Superior temporal gyrus (tissue), 1 donor: ENCODE results near the gene TPM2.

Source experiments
- DNase-seq: peaks from one replicate; pipeline ENCODE4 v3.0.0-alpha.2; 2016; ENCODE audit errors: extremely low spot score

TPM2 gene

GRCh38 chr9:35689542-35690293 is at the start of gene TPM2:
Gene TPM2, minus strand, starts transcription at chr9:35689925. Its CDS starts 108 bp downstream, at chr9:35689817.
- DNase-seq = no peak

DNA sequence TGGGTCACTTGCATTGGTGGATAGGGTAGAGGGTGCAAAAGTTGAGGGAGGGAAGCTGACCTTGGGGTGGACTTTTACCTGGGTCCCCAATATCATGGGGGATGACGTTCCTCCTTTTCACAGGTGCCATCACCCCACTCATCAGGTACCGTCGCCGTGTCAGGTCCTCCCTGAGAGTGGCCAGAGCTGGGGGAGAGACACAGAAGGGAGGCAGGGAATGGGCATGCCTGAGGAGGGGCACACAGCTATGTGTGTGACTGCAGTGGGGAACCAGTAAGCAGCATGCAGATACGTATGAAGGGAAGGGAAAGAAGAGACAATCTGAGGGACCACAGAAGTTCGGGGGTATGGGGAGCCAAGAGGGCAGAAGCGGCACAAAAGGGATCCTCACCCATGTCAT is 49.2 kb upstream of the TPM2 start:
- DNase-seq = no peak

GRCh38 chr9:35738186-35738585 is 48.5 kb upstream of the TPM2 start:
- no peak for DNase-seq

- no peak for DNase-seq
These were observed 47.4 kb upstream of the TPM2 start for GRCh38 chr9:35737143-35737542.

DNA sequence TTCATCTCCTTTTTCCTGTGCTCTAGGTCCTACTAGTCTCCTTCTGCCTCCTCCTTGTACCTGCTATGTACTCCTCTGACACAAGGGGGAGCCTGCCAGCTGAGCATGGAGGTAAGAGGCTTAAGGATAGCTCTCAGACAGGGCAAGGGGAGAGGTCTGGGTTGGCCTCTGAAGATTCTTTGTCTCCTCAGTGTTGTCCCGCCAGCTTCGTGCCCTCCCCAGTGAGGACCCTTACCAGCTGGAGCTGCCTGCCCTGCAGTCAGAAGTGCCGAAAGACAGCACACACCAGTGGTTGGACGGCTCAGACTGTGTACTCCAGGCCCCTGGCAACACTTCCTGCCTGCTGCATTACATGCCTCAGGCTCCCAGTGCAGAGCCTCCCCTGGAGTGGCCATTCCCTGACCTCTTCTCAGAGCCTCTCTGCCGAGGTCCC is 46.5 kb upstream of the TPM2 start:
- DNase-seq = no peak

- no peak for DNase-seq
These were observed 44.4 kb upstream of the TPM2 start for GRCh38 chr9:35734096-35734495.

DNA sequence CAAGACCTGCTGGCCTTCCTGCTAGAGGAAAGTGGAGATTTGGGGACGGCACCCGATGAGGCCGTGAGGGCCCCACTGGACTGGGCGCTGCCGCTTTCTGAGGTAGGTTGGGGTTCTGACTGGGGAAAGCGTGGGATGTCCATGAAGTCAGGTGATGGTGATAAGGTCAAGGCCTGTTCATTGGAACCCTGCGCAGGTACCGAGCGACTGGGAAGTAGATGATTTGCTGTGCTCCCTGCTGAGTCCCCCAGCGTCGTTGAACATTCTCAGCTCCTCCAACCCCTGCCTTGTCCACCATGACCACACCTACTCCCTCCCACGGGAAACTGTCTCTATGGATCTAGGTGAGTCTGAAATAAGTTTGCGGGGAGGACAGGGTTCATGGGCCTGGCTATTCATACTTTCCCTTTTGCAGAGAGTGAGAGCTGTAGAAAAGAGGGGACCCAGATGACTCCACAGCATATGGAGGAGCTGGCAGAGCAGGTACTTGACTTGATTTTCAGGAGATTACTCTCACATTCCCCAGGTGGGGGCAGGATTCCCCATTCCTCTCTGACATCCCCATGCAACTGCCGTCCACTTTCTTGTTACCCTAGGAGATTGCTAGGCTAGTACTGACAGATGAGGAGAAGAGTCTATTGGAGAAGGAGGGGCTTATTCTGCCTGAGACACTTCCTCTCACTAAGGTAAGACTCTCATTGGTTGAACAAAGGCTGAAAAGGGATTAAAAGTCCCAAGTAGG is 43.2 kb upstream of the TPM2 start:
- DNase-seq = no peak

GRCh38 chr9:35732185-35732799 is 42.6 kb upstream of the TPM2 start, which contains the start of the genes CREB3 and TLN1:
Gene CREB3, plus strand, starts transcription at chr9:35732666. Its CDS starts 107 bp downstream, at chr9:35732773.
Gene TLN1, minus strand, starts transcription at chr9:35732195. Its CDS starts 6,501 bp downstream, at chr9:35725694.
- DNase-seq = peak; percentile 96

DNA sequence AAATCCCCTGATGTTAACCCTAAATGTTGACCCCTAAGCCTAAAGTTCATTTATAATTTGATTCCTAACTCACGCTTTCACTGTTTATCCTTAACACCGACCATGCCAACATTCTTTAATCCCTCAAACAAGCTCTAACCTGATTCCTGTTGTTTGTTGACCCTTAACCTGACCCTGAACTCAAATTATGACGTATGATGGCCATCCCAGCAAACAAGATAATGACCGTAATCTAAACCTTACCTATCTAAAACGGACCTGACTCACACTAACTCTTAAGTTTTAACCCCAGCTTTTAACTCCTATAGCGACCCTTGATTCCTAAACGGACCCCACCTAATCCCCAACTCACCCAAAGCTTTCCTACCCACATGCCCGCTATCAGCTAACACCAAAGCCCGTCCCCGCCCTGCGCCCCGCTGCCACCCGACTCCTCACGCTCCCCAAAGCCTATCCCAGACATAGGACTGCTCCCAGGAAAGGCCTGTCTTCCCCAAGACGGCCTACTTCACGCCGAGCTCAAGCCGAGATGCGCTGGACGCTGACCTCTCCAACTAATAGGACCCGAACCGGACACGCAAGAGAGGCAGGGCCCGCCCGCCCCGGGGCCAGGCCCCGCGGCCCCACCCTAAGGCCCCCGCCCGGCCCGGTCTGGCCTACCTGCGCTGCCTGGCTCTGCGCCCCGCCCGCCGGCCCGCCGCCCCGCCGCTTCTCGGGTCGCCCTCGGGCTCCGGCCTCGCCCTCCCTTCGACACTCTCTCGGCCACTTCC is 41.9 kb upstream of the TPM2 start:
- DNase-seq = no peak

DNA sequence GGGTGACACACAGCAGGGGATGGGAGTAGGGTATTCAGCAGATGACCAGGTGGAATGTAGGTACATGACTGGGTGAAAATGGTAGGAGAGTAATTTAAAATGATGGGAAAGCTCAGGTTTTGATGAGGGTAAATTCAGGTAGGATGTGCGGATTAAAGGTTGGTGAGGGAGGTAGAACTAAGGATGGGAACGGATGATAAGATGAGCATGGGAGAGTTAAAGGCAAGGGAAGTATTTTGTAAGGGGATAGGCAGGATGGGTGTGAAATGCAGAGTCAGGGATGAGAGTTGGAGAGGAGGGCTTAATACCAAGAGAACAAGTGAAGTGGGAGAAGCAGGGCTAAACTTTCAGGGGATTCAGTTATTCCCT is 40.7 kb upstream of the TPM2 start:
- DNase-seq = no peak

GRCh38 chr9:35729700-35730485 is 40.2 kb upstream of the TPM2 start:
- DNase-seq = peak; percentile 35

GRCh38 chr9:35729101-35729500 is 39.4 kb upstream of the TPM2 start:
- no peak for DNase-seq

DNA sequence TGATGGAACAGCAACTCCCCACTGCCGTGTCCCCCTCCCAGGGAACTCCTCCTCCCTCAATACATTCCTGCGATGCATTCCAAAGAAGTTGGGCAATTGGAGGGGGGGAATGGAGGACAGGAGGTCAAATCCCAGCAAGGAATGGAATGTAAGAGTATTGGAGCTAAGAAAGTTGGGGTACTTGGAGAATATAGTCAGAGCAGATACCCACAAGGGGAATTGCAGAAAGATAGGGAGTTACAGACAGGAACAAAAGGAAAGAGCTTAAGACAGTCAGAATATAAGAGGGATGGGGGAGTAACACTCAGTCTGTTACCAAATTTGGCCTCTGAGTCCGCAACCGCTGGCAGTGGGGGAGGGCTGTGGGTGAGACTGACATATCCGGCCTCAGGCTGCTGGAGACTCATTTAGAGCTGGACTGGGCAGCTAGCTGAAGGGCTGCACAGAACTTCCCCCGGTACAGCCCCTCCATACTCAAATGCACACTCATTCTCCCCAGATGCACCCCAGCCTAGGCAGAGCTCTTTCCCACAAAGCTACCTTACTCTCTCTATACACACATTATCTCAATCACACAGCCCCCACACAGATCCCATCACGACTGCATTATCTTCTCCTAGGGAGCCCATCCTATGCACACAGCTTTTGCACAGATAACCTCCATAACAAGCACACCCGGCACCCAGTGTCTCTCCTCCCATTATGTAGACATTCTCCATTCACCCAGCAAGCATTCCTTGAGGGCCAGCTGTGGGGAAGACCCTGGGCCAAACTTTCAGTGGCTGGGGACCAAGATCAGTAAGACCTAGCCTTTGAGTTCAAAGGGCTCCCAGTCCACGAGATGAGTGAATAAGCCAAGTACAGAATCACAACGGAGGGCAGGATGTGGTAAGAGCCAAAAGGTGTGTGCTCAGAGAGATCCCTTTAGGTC is 38.6 kb upstream of the TPM2 start:
- no peak for DNase-seq

- DNase-seq = no peak
These were observed 37.9 kb upstream of the TPM2 start for GRCh38 chr9:35727676-35728040.

DNA sequence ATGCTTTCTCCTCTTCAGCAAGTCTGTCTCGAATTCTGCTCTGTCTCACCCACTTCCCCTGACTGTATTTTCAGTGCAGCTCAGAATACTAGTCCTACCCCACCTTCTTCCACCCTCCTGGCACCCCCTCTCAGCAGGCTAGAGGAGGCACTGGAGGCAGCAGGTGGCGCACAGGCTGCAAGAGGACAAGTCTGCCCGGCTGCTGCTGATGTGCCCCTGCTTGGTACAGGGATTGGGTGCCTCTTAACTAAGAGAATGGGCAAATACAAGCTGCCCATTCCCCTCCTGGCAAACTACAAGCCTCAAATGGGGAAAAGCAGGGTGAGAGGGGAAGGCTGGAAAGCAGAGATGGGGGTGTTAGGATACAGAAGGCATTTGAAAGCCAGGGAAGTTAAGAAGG is 37.2 kb upstream of the TPM2 start:
- no peak for DNase-seq

DNA sequence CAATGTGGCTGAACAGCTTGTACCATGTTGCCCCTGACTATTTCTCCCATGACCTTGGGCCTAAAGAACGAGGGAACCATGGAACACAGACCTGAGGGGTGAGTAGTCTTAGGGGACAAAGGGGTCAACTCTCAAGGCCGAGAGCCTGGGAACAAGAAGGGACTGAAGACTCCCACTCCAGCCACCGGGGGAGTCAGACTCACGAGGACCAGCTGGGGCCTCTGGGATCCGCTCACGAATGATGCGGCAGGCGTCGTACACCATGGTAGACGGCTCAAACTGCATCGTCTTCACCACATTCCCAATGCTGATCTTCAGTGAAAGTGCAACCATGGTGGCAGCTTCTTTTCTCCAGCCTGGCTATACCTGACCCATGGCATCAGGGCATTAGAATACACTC is 35.6 kb upstream of the TPM2 start:
- DNase-seq = no peak

DNA sequence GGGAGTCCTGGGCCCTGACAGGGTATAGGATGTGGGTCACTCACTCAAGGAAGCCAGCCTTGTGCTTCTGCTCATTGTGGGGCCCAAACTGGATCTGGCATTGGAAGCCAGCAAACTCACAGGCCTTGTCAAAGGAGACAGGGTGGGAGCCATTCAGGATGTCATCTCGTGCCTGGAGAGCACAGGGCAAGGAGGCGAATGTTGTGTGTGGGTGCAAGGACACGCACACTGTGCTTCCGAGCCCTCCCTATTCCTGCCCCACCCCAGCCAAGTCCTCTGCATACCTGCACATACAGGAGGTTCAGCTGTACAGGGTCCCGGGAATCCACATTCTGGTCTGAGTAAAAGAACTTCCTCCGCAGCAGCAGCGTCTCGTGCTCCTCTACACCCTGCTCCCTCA is 34.2 kb upstream of the TPM2 start:
- no peak for DNase-seq

- DNase-seq = no peak
These were observed 33.7 kb upstream of the TPM2 start for GRCh38 chr9:35723426-35723825.

DNA sequence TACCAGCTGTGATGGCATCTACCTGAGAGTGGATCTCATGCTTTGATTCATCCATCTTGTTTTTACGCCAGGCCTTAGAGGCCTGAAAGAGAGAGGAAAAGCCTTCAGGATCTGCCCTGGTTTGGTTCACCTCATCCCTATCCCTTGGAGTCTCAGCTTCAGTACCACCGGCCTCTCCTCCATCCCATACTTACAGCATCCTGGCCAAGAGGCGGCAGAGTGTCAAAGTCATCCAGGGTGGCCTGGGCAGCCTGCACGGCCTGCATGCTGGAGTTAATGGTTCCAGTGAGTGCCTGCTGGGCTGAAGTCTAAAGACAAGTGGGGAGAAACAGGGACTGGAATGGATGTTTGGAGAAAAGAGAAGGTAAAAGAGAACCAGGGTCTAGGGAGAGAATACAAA is 29.8 kb upstream of the TPM2 start:
- DNase-seq = no peak
